UCSD-AML1 (cell line): Measurements from ENCODE around the gene BAG5.
"Not testable (repeated sequence)": the region's sequence is repeated elsewhere in the genome, so short reads cannot be mapped to it uniquely, and the experiment has no call there.

ENCODE experiments used
- DNase-seq: peaks from one replicate; lab custom pipeline; 2025; ENCODE audit not compliant: unreplicated experiment; lab: John Stamatoyannopoulos, UW

Gene BAG5

DNA sequence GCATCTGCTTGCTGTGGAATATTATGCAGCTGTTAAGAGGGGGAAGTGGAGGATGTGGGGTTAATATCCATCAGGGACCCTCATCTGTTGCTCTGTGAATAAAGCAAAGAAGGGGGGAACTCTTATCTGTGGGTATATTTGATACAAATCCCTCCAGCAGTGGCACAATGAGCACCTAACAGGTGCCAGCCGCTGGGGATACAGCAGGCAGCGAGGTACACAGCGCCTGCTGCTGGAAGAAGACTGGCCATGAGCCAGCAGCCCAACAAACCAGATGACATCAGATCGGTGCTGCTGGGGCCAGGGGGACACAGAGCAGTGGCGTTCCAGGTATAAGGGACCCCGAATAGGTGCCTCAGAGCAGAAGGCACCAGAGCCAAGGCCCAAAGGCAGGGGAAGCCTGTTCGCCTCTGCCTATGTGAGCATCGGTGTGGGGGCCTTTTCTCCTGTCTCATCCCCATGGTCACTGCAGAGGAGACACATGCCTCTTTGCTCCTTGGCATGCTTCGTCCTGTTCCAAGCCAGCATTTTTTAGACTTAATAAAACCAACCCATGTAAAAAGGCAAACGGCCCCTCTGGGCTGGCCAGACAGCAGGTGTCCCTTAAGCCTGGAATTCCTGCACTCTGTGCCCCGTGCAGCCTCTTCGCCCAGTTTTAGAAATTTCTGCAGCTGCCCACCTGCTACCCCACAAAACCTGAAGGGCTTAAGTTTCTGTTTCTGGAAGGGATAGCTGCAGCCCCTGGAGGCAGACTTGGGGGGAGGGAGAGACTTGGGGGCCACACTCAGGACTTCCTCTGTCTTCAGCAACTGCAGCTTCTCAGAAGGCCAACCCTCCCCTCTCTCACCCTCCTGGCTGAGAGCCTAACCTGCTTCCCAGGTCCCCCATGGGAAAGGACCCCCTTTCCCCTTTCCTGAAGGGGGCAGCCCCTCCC lies 38.2 kb downstream of the BAG5 start:
- DNase-seq, result no peak

DNA sequence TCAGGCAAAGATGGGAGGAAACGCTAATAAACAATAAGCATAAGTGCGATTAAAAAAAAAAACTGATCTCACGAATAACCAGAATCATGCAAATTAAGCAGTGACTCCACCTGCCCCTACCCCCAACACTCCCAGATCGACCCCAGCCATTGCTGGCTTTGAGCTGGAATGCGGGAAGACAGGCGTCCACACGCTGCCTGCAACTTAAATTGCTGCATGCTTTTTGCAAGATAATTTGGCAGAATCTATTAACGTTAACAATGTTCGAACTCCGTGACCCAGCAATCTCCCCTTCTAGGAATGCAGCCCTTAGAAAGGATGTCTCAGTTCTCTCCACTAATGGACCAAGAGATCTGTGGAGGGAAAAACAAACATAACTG lies 38.9 kb downstream of the BAG5 start:
- DNase-seq, result no peak

DNA sequence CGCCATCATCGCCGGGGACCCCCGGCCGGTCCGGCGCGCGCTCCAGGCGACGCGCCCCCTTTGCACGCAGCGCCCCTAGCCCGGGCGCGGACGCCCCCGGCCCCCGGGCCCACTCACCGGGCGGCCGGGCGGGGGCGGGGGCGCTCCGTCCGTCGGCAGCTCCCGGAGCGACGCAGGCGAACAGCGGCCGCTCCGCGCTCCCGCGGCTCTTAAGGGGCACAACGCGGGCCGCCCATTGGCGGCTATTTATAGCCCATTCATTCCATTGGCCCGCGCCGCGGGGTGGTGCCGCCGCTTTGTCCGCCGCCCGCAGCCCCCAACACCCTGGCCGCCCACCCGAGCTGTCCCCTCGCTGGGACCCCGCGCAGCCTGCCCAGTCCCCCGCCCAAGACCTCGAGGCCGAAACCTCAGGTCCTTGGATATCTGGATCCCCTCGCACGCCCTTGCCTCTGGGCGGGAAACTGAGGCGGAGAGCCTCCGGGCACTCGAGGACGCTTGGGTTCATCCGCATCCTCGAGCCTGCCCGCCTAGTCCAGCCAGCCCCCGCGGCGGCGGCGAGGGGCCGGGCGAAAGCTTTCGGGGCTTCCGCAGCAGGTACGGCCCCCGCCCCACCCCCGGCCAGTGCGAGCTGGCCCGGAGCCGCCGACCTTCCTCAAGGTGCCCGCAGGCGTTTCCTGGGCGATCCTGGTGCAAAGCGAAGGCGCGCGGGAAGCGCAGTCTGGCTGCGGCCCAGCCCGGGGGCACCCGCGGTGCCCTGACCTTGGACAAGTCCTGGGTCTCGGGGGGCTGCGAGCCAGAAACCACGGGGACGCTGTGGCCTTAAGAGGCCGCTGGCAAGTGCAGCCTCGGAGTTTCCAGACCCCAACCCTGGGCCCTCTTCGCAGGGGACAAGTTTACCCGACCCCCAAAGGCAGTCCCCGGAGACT lies 39.5 kb downstream of the BAG5 start, which contains the start of gene CKB:
Gene CKB (minus strand): TSS at position 182 of the 926 bp plus-strand sequence. CDS start 337 bp downstream, outside the sequence.
- DNase-seq, result peak; percentile 76

DNA sequence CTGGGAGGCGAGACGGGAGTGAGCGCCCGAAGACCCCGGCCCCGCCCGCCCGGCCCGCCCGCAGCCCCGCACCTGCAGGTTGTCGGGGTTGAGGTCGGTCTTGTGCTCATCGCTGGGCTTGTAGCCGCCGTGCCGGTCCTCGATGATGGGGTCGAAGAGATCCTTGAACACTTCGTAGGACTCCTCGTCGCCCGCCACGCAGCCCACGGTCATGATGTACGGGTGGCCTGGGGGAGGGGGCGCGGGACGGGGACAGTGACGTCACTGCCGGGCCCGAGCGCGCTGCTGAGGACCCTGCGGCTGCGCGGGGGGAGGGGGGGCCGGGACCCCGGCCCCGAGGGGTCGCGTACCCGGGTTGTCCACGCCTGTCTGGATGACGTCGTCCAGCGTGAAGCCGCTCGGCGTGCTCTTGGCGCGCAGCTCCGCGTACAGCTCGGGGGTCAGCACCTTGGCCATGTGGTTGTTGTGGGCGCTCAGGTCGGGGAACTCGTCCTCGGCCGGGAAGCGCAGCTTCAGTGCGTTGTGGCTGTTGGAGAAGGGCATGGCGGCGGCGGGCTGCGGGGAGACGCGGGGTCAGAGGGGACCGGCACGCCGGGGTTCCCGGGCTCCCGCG lies 40.4 kb downstream of the BAG5 start:
- no peak for DNase-seq

DNA sequence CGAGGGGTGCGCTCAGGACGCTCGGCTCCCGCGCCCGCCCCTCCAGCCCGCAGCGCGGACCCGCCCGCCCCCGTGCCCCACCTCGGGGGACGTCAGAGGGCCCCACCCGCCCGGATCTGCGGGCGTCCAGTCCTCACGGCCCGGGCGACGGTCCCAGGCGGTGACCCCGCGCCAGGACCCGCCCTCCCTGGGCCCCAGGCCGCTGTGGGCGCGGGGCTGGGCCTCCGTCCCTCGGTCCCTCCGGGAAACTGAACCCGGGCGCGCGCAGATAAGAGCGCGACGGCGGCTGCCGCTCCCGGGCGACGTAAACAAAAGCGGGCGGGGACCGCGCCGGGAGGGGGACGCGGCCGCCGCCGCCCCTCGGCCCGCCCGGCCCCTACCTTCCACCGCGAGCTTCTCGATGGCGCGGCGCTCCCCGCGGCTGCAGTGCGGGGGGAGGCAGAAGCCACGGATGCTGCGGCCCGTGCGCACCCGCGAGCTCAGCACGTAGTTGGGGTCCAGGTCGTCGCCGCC lies 41.0 kb downstream of the BAG5 start:
- DNase-seq, result no peak

DNA sequence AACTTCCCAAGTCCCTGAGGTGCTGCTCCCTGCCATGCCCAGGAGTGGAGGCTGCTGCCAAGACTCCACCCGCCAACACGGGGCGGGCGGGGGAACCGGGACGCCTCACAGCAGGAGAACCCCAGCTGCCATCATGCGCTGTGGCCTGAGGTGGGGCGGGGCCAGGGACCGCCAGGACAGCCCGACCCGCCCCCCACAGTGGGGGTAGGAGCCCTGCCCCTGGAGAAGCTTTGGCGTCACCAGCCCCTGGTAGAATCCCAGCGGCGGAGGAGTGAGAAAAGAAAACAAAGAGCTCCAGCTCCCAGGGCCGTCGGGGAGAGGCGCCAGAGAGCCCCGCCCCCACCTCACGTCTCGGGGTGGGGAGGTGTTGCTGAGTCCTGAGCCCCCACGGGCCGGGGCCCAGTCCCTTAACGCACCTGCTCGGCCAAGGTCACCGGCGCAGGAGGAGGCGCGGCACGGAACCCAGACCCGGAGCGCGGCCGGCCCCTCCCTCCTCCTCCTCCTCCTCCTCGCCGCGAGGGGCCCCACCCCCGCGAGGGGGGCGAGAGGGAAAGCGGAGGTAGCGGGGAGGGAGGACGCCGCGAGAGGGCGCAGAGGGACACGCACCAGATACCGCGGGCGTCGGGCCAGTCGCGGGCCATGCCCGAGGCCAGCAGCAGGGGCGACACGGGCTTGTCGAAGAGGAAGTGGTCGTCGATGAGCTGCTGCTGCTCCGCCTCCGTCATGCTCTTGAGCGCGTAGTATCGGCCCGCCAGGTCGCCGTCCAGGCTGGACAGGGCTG lies 41.6 kb downstream of the BAG5 start:
- DNase-seq, result peak; percentile 82

DNA sequence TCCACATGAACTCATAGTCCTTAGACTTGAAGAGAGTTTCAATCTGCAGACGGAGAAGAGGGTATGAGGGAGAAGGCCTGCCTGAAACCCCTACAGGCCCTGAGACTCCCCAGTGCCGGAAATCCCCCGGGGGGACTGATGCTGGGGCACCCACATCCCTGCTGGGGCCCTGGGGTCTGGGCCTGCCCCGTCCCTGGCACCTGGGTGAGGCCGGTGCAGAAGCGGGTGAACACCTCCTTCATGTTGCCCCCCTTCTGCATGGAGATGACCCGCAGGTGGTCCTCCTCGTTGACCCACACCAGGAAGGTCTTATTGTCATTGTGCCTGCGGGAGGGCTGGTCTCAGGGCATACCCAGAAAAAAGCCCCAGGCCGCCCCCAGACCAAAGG lies 42.2 kb downstream of the BAG5 start:
- no peak for DNase-seq

DNA sequence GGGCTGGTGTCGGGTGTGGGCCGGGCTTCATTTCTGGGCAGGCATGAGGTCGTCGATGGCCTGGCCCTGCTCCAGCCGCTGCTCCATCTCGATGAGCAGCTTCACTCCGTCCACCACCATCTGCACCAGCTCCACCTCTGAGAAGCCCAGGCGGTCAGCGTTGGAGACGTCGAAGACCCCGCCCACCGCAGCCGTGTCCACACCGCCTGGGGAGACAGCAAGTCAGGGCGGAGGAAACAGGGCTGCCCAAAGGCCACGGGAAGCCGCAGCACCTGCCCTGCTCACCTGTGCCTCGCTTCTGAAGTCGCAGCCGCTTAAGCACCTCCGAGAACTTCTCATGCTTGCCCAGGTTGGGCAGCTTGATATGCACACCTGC lies 42.6 kb downstream of the BAG5 start:
- no peak for DNase-seq

DNA sequence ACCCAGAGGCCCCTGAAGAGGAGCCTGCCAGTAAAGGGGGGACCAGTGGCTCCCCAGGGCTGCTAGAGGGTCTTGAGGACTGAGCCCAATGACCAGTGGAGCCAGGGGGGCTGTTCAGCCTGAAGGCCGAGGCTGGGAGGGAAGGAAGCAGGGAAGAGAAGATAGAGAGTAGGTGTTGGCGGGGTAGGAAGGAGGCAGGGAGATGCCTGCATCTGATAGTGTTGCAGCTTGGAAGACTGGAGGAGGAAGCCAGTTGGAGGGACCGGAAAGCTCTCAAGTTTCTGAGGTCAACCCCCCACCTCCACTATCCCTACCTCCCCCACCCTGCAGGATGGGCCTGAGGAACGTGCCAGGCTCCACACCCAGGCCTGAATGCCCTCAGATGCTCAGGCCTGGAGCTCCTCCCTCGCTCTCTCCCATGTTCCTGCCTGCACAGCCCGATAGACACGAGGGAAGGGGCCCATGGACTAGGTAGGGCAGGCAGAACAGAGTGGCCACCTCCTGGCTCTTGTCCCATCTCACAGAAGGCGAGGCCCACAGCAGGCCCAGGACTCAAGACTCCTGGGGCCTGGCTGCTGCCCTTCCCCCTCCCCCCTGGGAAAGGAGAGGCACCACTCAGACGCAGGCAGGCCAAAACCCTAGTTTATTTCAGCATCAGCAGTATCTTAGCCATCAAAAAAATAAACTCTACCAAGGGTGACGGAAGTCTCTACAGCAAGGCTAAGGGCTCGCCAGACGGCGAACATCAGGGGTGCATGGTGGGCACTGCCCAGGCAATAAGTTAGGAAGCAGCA lies 43.2 kb downstream of the BAG5 start:
- peak; percentile 80 for DNase-seq

DNA sequence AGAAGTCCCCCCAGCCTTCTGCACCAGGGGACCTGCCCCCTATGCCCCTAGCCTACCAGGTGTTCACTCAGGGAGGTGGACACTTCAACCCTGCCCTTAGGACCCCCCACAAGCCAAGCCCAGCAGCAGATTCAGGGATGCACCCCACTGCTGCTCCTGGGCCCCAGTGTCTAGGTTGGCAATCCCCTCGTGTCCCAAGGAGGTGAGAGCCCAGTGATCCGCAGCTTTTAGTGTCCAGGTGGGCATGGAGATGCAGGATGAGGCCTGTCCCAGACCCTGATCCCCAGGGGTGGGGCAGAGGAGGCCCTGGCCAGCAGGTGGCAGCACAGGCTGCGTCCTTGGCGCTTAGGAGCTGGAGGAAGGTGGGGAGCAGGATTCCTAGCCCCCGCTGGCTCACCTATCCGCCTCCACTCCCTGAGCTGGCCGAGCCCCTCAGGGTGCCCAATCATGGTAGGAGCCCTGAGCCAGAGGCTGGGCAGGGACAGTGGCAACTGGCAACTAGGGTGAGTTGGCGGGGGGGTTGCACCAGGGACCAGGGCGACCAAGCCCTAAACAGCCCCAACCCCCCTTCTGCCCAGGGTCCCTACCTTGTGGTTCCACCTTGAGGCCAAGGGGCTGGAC lies 43.9 kb downstream of the BAG5 start:
- DNase-seq, result peak; percentile 70

DNA sequence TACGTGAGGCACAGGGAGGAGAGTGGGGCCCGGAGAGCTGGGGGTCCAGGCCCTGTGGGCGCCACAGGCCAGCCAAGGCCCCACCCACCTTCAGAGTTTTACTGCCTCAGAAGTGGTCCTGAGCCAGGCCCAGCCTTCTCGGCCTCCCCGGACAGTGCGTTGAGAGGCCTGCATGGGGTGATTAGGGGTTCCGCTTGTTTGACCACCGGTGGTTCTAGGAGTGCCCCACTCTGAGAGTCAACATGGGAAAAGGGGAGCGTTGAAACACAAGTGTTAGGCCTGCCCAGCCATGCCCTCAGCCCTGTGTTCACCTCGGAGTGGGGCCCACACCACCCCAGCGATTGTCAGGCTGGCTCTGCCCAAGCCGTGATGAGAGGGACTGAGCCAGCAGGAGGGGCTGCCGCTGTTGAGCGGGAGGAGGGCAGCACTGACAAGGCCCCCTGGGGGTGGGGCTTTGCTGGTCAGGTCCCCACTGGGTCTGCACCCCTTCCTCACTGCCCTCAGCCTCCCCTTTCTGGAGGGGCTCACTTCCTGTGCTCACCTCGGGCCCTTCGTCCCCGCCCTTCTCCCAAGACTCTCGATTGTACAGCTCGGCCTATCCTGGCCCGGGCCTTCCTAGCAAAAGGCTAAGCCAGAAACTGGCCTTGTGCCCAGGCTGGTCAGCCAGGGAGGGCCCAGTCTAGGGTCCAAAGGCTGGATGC lies 44.6 kb downstream of the BAG5 start:
- no peak for DNase-seq

DNA sequence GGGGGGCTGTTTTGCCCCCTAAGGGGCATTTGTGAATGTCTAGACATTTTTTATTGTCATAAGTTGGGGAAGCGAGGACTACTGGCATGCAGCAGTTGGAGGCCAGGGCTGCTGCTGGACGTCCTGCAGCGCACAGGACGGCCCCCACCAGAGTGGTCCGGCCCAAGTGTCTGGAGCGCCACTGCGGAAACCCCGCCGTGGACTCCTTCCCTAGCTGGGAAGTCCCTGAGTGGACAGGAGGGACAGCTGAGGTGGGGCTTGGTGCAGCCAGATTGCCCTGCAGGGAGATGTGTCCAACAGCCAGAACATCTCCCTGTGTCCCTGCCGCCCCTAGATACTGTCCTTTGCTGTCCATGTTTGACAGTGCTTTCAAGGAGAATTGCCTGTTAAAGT lies 45.3 kb downstream of the BAG5 start:
- no peak for DNase-seq

DNA sequence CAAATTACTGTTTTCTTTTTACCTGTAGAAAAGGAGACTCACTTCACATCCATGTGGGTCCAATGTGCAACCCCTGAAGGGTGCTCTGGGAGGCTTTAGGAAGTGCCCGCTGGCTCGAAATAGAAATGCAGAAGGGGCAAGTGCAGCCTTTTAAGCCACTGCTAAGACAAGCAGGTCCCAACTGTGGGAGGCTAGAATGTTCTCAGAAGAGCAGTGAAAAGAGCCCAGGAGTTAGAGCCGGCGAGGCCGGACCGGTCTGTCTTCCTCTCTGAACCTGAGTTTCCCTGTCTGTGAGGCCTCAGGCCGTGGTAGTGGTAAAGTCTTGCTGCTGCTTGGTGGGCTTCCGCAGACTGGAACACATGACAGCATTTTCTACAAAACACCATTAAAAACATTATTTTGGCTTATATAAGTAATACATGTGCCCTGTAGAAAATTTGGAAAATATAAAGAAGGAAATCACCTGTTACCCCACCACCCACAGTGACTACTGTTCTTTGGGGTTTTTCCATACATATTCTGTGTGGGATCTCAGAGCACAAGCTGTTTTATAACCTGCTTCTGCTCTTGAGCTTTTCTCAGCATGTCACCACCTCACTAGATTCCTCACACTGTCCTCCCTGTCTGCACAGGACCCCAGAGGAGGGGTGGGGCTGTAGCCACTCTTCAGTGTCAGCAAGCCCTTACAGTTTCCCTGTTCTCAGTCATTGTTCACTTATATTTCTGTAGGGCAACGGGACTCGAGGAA lies 45.9 kb downstream of the BAG5 start:
- no peak for DNase-seq

DNA sequence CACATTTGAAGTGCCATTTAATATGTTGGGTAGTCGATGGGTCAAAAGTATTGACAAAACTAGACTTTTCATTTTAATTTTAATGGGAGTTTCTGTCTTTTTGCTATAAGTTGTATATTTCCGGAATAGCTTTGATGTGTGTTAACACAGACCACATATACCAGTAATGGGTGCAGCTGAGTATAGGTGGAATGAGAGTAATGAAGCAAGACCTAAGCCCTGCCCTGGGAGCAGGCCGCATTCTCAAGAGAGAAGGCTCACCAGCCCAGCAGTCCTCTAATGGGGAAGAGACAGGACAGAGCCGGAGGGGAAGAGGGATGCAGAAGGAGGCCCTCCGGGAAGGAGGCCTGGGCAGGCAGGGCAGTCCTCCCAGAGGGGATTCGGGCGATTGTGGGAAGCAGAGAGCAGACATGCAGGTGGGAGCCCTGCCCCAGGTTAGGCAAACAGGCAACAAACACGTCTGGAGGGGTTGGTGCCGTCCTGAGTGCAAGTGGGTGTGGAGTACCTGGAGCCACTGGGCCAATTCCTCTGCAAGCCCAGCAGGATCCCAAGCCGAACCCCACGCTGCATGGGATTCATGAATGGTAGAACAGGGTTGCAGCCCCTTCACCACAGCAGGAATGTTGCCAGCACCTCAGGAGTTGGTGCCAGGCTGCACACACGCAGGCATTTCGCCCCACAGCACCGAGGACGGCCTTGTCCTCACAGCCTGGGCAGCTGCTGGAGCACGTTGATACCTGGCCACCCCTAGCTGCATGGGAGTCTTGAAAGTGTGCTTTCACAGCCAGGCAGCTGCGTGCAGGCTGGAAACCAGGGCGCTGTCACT lies 47.6 kb downstream of the BAG5 start:
- DNase-seq, result no peak

DNA sequence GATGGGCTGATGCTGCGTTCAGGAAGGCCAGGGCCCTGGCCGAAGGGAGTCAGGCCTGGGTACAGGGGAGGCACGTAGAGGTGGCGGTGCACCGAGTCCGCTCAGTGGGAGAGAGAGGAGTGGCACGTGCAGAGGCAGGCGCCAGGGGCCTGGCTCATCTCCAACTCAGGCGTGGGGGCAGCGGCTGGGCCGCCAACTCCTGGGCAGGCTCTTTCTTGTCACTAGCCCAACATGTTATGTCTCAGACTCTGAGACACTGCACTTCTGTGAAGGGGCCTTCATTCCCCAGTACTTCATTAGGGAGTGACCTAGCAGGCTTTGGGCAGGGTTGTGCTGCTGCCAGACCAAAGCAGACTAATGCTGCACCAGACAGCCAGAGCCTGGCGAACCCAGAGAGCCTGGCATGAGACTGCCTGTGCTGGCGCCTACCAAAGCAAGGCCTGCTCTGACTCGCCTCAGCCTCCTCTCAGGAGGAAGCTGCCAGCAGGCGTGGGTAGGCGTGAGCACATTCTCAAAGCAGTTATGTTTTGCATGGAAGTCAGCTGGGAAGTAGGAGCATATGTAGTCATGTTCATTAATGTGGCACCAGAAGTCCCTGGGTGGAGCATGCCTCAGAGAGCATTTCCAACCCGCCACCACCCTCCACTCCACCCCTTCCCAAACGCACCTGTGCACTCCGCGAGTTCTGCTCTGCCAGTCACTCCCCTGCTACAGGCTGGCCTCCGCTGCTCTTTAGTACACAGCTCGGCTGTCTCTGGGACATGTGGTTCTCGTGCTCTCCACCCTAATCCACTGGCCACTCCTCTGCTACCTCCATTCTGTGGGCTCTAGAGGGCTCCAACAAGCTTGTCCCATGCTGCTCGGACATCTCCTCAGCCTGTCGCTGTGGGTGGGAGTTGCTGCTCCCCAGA lies 49.5 kb downstream of the BAG5 start:
- no peak for DNase-seq

DNA sequence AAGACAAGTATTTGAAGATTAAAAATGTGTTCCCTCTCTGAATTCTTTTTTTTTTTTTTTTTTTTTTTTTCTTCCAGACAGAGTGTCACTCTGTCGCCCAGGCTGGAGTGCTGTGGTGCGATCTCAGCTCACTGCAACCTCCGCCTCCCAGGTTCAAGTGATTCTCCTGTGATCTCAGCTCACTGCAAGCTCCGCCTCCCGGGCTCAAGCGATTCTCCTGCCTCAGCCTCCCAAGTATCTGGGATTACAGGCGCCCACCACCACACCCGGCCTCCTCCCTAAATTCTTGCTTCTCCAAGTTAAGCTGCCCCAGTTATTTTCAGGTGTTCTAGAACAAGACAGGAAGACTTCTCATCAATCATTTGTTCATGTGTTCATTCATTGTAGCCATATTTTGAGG lies 50.3 kb downstream of the BAG5 start:
- not testable (repeated sequence) for DNase-seq
